ENCODE results near the gene ZNF223.
A peak's percentile ranks its signal among the peaks of the same experiment; 100 is the strongest.

The ZNF223 gene

DNA sequence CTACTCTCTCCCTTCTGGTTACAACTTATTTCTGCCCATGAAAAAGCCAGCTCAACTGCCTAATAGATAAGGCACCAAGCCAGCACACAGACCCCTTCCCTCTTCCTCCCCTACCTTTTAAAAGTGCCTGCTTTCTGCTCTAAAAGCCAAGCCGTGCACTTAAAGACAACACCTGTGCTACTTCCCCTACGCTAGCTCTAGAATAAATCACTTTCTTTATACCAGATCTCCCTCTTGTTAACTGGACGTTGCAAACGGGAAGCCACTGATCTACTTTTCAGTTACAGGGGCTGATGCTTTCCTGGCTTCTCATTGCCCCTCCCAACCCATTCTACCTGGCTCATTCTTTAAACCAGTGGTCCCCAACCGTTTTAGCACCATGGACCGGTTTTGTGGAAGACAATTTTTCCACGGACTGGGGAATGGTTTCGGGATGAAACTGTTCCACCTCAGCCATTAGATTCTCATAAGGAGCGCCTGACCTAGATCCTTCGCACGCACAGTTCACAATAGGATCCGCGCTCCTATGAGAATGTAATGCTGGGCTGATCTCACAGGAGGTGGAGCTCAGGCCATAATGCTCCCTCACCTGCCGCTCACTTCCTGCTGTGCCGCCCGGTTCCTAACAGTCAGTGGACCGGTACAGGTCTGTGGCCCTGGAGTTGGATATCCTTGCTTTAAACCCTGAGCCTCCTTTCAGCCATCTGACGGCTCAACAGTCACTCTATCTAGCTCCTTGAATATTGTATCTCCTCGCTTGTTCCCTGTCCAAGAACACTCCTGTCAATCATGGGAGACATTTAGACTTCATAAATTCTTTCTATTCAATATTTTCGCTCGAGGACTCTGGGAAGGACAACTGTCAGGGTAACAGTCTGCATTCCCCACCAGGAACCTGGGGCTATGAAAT, 841 bp upstream of the ZNF223 start:
- ATAC-seq, result peak; percentile 20
- TF ChIP-seq CSDC2 (CRISPR knock-in tag; IDR thresholded peaks at IDR 0.05) (no peak), ZNF8 (CRISPR knock-in tag; IDR thresholded peaks at IDR 0.05) (no peak), PPARA (CRISPR knock-in tag; IDR thresholded peaks at IDR 0.05; ENCODE audit: borderline replicate concordance) (no peak), CSRNP3 (CRISPR knock-in tag; IDR thresholded peaks at IDR 0.05) (no peak)

DNA sequence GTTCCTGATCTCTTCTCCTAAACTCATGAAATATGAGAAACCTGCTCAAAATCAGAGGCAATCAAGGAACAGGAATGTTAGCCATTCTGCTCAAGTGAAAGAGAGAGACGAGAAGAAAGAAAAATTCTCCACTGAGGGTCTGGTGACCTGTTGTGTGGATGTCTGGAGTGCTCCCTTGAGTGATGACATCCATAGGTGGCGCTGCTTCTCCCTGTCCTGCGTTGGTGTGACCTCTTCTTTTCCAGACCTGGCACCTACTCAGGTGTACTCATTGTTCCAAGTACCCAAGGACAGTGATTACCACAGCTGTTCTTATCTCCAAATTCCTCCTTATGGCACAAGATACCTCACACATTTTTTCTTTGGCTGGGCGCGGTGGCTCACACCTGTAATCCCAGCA, 4.0 kb downstream of the ZNF223 start:
- ATAC-seq, result no peak
- TF ChIP-seq PPARA (CRISPR knock-in tag; IDR thresholded peaks at IDR 0.05; ENCODE audit: borderline replicate concordance), result no peak
- TF ChIP-seq, protein P1, sequence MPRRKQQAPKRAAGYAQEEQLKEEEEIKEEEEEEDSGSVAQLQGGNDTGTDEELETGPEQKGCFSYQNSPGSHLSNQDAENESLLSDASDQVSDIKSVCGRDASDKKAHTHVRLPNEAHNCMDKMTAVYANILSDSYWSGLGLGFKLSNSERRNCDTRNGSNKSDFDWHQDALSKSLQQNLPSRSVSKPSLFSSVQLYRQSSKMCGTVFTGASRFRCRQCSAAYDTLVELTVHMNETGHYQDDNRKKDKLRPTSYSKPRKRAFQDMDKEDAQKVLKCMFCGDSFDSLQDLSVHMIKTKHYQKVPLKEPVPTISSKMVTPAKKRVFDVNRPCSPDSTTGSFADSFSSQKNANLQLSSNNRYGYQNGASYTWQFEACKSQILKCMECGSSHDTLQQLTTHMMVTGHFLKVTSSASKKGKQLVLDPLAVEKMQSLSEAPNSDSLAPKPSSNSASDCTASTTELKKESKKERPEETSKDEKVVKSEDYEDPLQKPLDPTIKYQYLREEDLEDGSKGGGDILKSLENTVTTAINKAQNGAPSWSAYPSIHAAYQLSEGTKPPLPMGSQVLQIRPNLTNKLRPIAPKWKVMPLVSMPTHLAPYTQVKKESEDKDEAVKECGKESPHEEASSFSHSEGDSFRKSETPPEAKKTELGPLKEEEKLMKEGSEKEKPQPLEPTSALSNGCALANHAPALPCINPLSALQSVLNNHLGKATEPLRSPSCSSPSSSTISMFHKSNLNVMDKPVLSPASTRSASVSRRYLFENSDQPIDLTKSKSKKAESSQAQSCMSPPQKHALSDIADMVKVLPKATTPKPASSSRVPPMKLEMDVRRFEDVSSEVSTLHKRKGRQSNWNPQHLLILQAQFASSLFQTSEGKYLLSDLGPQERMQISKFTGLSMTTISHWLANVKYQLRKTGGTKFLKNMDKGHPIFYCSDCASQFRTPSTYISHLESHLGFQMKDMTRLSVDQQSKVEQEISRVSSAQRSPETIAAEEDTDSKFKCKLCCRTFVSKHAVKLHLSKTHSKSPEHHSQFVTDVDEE (CRISPR knock-in tag; IDR thresholded peaks at IDR 0.05), result no peak
- TF ChIP-seq TOX (CRISPR knock-in tag; IDR thresholded peaks at IDR 0.05; ENCODE audit: borderline replicate concordance), result no peak
- TF ChIP-seq ZFP3 (CRISPR knock-in tag; IDR thresholded peaks at IDR 0.05), result no peak
- TF ChIP-seq RARB (CRISPR knock-in tag; IDR thresholded peaks at IDR 0.05), result no peak
- TF ChIP-seq, protein P2, sequence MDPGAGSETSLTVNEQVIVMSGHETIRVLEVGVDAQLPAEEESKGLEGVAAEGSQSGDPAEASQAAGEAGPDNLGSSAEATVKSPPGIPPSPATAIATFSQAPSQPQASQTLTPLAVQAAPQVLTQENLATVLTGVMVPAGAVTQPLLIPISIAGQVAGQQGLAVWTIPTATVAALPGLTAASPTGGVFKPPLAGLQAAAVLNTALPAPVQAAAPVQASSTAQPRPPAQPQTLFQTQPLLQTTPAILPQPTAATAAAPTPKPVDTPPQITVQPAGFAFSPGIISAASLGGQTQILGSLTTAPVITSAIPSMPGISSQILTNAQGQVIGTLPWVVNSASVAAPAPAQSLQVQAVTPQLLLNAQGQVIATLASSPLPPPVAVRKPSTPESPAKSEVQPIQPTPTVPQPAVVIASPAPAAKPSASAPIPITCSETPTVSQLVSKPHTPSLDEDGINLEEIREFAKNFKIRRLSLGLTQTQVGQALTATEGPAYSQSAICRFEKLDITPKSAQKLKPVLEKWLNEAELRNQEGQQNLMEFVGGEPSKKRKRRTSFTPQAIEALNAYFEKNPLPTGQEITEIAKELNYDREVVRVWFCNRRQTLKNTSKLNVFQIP (CRISPR knock-in tag; IDR thresholded peaks at IDR 0.05; ENCODE audit: borderline replicate concordance, low read depth), result no peak
- no peak for TF ChIP-seq CREB5 (CRISPR knock-in tag; IDR thresholded peaks at IDR 0.05; ENCODE audit: low read depth)
- TF ChIP-seq ZNF70 (CRISPR knock-in tag; IDR thresholded peaks at IDR 0.05), result no peak
- no peak for TF ChIP-seq CSDC2 (CRISPR knock-in tag; IDR thresholded peaks at IDR 0.05)
- no peak for TF ChIP-seq GLIS3 (CRISPR knock-in tag; IDR thresholded peaks at IDR 0.05)
- TF ChIP-seq ZC3H10 (CRISPR knock-in tag; IDR thresholded peaks at IDR 0.05), result no peak
- TF ChIP-seq TCF4 (CRISPR knock-in tag; IDR thresholded peaks at IDR 0.05; ENCODE audit: borderline replicate concordance), result no peak
- TF ChIP-seq PATZ1 (CRISPR knock-in tag; IDR thresholded peaks at IDR 0.05; ENCODE audit: borderline replicate concordance), result no peak
- no peak for TF ChIP-seq CSRNP3 (CRISPR knock-in tag; IDR thresholded peaks at IDR 0.05)
- no peak for TF ChIP-seq ZFP30 (CRISPR knock-in tag; IDR thresholded peaks at IDR 0.05)
- no peak for TF ChIP-seq ZNF8 (CRISPR knock-in tag; IDR thresholded peaks at IDR 0.05)
- TF ChIP-seq ESRRG (CRISPR knock-in tag; IDR thresholded peaks at IDR 0.05), result no peak
- TF ChIP-seq SNAI2 (CRISPR knock-in tag; IDR thresholded peaks at IDR 0.05), result no peak
- no peak for TF ChIP-seq BACH2 (CRISPR knock-in tag; IDR thresholded peaks at IDR 0.05; ENCODE audit: borderline replicate concordance)

Data from SK-N-SH treated with all-trans-retinoic acid at 6 μM for 48 hours (cell line).